Heart right ventricle (tissue), 16 donors: ENCODE results near the gene TBC1D19. TPM values are rescaled to one million over a fixed set of nuclear protein-coding genes. Genes with fewer than 3 reads are reported as not detected.

Experiments used
- ATAC-seq, 8 donors: fragments of 200-7000 bp; cut with Tn5 transposase; one replicate each; pipeline ENCODE4 v1.9.1; 2020; ENCODE audit warnings: mild to moderate bottlenecking in 8 of 8, moderate library complexity in 8 of 8, moderate number of reproducible peaks in 1 of 8
- DNase-seq, 2 donors: peaks; one replicate each; pipeline ENCODE4 v3.0.0-alpha.2; 2020
- H3K27ac ChIP-seq, 10 donors: fragments of 200-600 bp; sonication (generic) in 2 of 10; one replicate each; pipeline versions ENCODE4 v1.5.0 to v1.8.0; 2020 to 2022; ENCODE audit warnings: mild to moderate bottlenecking in 3 of 10
- H3K27me3 ChIP-seq, 7 donors: fragments of 200-600 bp; one replicate each; pipeline ENCODE4 v1.8.0; 2021 to 2022; ENCODE audit warnings: mild to moderate bottlenecking in 2 of 7
- H3K36me3 ChIP-seq, 9 donors: fragments of 200-600 bp; sonication (generic) in 1 of 9; one replicate each; pipeline versions ENCODE4 v1.5.0 to v1.8.0; 2020 to 2022; ENCODE audit warnings: mild to moderate bottlenecking in 2 of 9
- H3K4me1 ChIP-seq, 9 donors: fragments of 200-600 bp; sonication (generic) in 1 of 9; one replicate each; pipeline versions ENCODE4 v1.5.0 to v1.8.0; 2020 to 2022; ENCODE audit warnings: mild to moderate bottlenecking in 4 of 9
- H3K4me3 ChIP-seq, 10 donors: fragments of 200-600 bp; sonication (generic) in 2 of 10; one replicate each; pipeline versions ENCODE4 v1.5.0 to v1.8.0; 2020 to 2022; ENCODE audit warnings: mild to moderate bottlenecking in 7 of 10, moderate library complexity in 2 of 10
- H3K9me3 ChIP-seq, 11 donors: fragments of 200-600 bp in 10 of 11; sonication (generic) in 2 of 11; one replicate each; pipeline versions ENCODE4 v1.5.0 to v1.8.0; 2013 to 2022; ENCODE audit warnings: mild to moderate bottlenecking in 2 of 11, control low read depth in 1 of 11, moderate library complexity in 1 of 11
- CTCF ChIP-seq, 9 donors: fragments of 200-600 bp; sonication (generic) in 2 of 9; IDR thresholded peaks; one replicate each; pipeline versions ENCODE4 v1.5.0 to v1.8.0; 2021 to 2022; ENCODE audit warnings: antibody characterized with exemption in 9 of 9, mild to moderate bottlenecking in 5 of 9, moderate library complexity in 1 of 9
- WGBS, 2 donors: extraction: QIAGEN DNeasy Blood & Tissue Kit; methylation state at CpG; one replicate each; pipeline ENCODE4 v1.1.7; 2013; ENCODE audit warnings: inconsistent platforms in 1 of 2; 5-methylcytosine and 5-hydroxymethylcytosine counted together
- intact Hi-C, 10 donors: fragments of 100-400 bp; cut with DNase I; formaldehyde crosslinking; loops; one replicate each; pipeline versions ENCODE4 v1.11.1 to v1.14.2; 2022
- polyA plus RNA-seq, 2 donors: library from polyadenylated mRNA; stranded (reverse); fragments of 200-250 nt; gene quantifications; one replicate each; pipeline ENCODE4 v1.2.3, GENCODE V29; 2013
- total RNA-seq, 10 donors: library from RNA; stranded (reverse); fragmentation: NEBNext Ultra II Directional in 3 of 10; extraction: Animal tissue kit (Norgen Biotek cat#: 25700) in 3 of 10; gene quantifications; one replicate each; pipeline versions ENCODE4 v1.2.1 to v1.2.4, GENCODE V29; 2021 to 2023
- donor health status: Arrhythmogenic right ventricular cardiomyopathy.
- donor health status: ischemic (EF 13 %, LVEDD 7.1; RV severe dilation, severe dysfunction).
- donor health status: healthy with polysubstance abuse.
- donor health status: DM: no; HTN: yes; CAD: no.
- donor health status: DM: no; HTN: no; CAD: no.
- donor health status: ischemic (EF 25% LVEDD 6.9; RV normal size, moderate dysfunction).
- donor health status: ischemic (EF 25% LVEDD 5.7; RV mildly dilated, moderate dysfunction).
- donor health status: healthy.
- donor health status: DM: yes; HTN: yes; CAD: no.
- donor health status: Ischemic cardiomyopathy.
- donor health status: ischemic (EF 35%, LVEDD 5.7; RV mildly dilated, moderate dysfunction).
- donor health status: nonischemic (EF 11% LVEDD 7.7; RV severe dilation, severe dysfunction).
- donor health status: DM: yes; HTN: yes; CAD: no.
- donor health status: PGD.
- donor health status: ischemic (EF 29% LVEDD 5.4; RV normal size, mild dysfunction).
- donor health status: nonischemic (EF 23%, LVEDD 6.1; RV moderate dilation, normal function).

The TBC1D19 gene
- total and polyA plus RNA-seq, 12 donors, result 1.6 to 10.7 (median 9.4) TPM

DNA sequence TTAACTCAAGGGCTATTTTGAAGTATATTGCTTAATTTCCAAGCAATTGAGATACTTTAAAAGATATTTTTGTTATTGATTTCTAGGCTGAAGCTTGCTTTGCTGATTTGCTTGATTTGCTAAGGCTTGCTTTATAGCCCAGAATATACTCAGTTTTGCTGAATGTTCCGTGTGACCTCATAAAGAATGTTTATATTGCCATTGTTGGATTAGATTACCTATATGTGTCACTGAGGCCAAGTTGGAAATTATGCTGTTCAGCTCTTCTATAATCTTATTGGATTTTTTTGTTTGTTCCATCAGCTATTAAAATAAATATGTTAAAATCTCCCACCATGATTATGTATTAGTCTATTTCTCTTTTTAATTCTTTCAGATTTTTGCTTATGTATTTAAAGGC is 13.0 kb downstream of the TBC1D19 start:
- intact Hi-C loops, result no loop called here
- Histone ChIP-seq H3K27me3 (no peaks in the 10 kb centered on the region), H3K27ac (no peak overlapping the region), H3K9me3 (peaks cover 0 to 12% (median 0%) of the 10 kb centered on the region in 11 donors), H3K4me3 (no peak overlapping the region), H3K4me1 (no peaks in the 10 kb centered on the region), H3K36me3 (no peaks in the 10 kb centered on the region)
- DNase-seq, result no peak
- WGBS, 2 donors, result 84 to 88% methylated on average over 1 of the region's 1 CpG
- TF ChIP-seq CTCF (IDR thresholded peaks at IDR 0.05), result no peak
- ATAC-seq, result no peak

GRCh38 chr4:26601204-26601603 is 17.3 kb downstream of the TBC1D19 start:
- H3K36me3 ChIP-seq, result no peaks in the 10 kb centered on the region
- intact Hi-C loops, result no loop called here
- no peak overlapping the region for H3K4me3 ChIP-seq
- 97% methylated on average over 1 of the region's 1 CpG for WGBS, 2 donors
- TF ChIP-seq CTCF (IDR thresholded peaks at IDR 0.05), result no peak
- no peaks in the 10 kb centered on the region for H3K4me1 ChIP-seq
- DNase-seq, result no peak
- ATAC-seq, result no peak
- H3K9me3 ChIP-seq, result peaks cover 0 to 12% (median 0%) of the 10 kb centered on the region in 11 donors
- H3K27ac ChIP-seq, result no peak overlapping the region
- no peaks in the 10 kb centered on the region for H3K27me3 ChIP-seq

GRCh38 chr4:26607776-26608175 is 23.9 kb downstream of the TBC1D19 start:
- Histone ChIP-seq H3K27ac (no peak overlapping the region), H3K4me3 (no peak overlapping the region), H3K36me3 (no peaks in the 10 kb centered on the region), H3K27me3 (no peaks in the 10 kb centered on the region), H3K9me3 (no peaks in the 10 kb centered on the region), H3K4me1 (peaks cover 0 to 19% (median 5%) of the 10 kb centered on the region in 9 donors)
- intact Hi-C loops, result no loop called here
- DNase-seq, result no peak
- ATAC-seq, result no peak
- TF ChIP-seq CTCF (IDR thresholded peaks at IDR 0.05), result no peak
- WGBS, 2 donors, result 32 to 46% methylated on average over 2 of the region's 2 CpGs

GRCh38 chr4:26609391-26609790 is 25.5 kb downstream of the TBC1D19 start:
- Histone ChIP-seq H3K4me1 (peaks cover 0 to 22% (median 5%) of the 10 kb centered on the region in 9 donors), H3K9me3 (no peaks in the 10 kb centered on the region), H3K36me3 (no peaks in the 10 kb centered on the region), H3K27ac (no peak overlapping the region), H3K27me3 (no peaks in the 10 kb centered on the region), H3K4me3 (no peak overlapping the region)
- TF ChIP-seq CTCF (IDR thresholded peaks at IDR 0.05), result no peak
- ATAC-seq (no peak), DNase-seq (no peak)
- intact Hi-C loops, result no loop called here
